ENCODE data around the gene SYT9. TPM values are rescaled to one million over a fixed set of nuclear protein-coding genes. Genes with fewer than 3 reads are reported as not detected.

SYT9 gene
- total RNA-seq, 4 donors from 2014 or later: 0.13 to 0.47 (median 0.15) TPM; not detected in 1

DNA sequence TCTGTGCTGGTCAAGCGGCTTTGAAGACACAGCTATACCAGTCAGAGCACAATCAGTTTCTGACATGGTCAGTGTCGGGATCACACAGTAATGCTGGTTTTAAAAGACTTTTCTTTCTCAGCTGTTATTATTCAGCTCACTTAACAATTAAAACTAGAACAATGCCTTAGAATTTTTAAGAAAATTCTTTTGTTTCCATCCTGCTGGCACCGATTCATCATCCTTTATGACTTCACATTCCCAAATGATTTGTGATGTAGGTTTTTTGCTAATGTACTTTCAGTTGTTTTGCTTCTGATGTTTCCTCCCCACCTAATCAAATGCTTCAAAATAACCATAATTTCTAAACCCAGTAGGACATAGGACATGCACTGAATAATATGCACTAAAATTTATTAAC, 199.1 kb downstream of the SYT9 start:
- Histone ChIP-seq H3K9me3 (no peaks in the 10 kb centered on the region), H3K27me3 (peaks cover under 1% of the 10 kb centered on the region), H3K4me1 (no peaks in the 10 kb centered on the region), H3K27ac (no peak overlapping the region), H3K4me3 (no peak overlapping the region), H3K36me3 (no peaks in the 10 kb centered on the region)
- TF ChIP-seq POLR2AphosphoS5 (IDR thresholded peaks at IDR 0.05) (no peak), POLR2A (IDR thresholded peaks at IDR 0.05) (no peak), EP300 (IDR thresholded peaks at IDR 0.05) (no peak)
- TF ChIP-seq, protein P1, sequence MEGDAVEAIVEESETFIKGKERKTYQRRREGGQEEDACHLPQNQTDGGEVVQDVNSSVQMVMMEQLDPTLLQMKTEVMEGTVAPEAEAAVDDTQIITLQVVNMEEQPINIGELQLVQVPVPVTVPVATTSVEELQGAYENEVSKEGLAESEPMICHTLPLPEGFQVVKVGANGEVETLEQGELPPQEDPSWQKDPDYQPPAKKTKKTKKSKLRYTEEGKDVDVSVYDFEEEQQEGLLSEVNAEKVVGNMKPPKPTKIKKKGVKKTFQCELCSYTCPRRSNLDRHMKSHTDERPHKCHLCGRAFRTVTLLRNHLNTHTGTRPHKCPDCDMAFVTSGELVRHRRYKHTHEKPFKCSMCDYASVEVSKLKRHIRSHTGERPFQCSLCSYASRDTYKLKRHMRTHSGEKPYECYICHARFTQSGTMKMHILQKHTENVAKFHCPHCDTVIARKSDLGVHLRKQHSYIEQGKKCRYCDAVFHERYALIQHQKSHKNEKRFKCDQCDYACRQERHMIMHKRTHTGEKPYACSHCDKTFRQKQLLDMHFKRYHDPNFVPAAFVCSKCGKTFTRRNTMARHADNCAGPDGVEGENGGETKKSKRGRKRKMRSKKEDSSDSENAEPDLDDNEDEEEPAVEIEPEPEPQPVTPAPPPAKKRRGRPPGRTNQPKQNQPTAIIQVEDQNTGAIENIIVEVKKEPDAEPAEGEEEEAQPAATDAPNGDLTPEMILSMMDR (IDR thresholded peaks at IDR 0.05): no peak
- WGBS, 2 donors (ENCODE audit: low coverage in 1 of 2): 77 to 82% methylated on average over 1 to 3 of the region's 3 CpGs
- no peak for ATAC-seq

DNA sequence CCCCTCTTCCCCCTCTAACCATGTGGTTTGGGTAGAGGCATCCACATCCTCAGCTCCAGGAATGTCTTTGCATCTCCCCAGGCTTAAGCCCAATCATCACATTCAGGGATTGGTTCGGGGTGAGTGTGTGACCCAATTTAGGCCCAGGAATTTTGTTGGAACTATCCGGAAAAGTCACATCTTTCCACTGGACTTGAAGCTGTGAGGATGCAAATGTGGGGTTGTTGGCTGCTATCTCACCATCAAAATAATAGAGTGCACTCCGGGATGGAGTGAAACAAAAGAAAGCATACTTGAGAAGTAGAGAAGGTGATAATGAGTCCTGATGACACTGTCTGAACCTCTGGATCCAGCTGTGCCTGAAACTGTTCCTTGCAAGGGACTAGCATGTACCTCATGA, 199.8 kb downstream of the SYT9 start:
- no peak for ATAC-seq
- Histone ChIP-seq H3K36me3 (no peaks in the 10 kb centered on the region), H3K4me3 (no peak overlapping the region), H3K27ac (no peak overlapping the region), H3K27me3 (no peaks in the 10 kb centered on the region), H3K4me1 (no peaks in the 10 kb centered on the region), H3K9me3 (no peaks in the 10 kb centered on the region)
- no peak for TF ChIP-seq POLR2AphosphoS5 (IDR thresholded peaks at IDR 0.05)
- 68 to 88% methylated on average over 2 to 3 of the region's 3 CpGs for WGBS, 2 donors (ENCODE audit: low coverage in 1 of 2)

DNA sequence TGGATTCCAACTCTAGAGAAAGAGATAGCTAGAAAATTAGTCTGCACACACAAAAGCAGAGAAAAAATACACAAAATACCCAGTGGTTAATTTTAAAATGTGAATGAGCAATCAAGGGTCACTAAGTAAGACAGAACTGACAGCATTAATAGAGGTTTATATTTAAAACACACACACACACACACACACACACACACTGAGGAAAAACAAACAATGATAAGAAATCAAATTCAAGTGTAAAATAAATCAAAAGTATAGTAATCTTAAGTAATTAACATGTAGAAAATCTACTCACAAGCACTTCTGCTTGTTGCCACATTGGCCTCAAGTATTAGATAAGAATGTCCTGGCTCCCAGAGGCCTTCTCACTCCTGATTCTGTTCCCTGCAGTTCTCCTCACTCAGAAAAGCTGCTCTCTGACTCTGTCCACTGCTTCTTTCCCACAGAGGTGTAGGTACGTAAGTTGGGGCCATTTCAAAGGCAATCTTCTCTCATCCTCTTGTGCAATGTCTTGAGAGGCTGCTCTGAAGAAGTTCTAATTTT, 200.3 kb downstream of the SYT9 start:
- Histone ChIP-seq H3K36me3 (no peaks in the 10 kb centered on the region), H3K27me3 (no peaks in the 10 kb centered on the region), H3K4me3 (no peak overlapping the region), H3K27ac (no peak overlapping the region), H3K9me3 (no peaks in the 10 kb centered on the region), H3K4me1 (no peaks in the 10 kb centered on the region)
- TF ChIP-seq, protein P1 (IDR thresholded peaks at IDR 0.05): no peak
- ATAC-seq: no peak
- WGBS, 2 donors (ENCODE audit: low coverage in 1 of 2): 87 to 100% methylated on average over 1 of the region's 1 CpG

DNA sequence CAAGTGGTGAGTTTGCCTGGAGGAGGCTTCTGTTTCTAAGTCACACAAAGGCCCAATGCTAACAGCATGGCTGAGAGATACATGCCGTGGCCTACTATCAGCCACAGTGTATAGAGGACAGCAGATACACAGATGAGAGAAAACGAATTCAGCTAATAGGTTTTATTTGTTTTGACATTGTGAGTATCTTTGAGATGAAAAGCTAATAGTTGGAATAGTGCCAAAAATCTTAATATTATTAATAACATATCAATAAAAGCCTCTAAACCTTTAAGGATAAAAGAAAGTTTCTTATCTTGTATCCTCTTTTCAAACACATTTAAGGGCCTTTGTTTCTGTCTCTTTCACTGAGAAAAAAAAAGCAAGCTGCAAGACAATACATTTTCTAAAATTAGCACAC, 203.2 kb downstream of the SYT9 start:
- no peaks in the 10 kb centered on the region for H3K9me3 ChIP-seq
- TF ChIP-seq EP300 (IDR thresholded peaks at IDR 0.05): no peak
- TF ChIP-seq POLR2A (IDR thresholded peaks at IDR 0.05): no peak
- TF ChIP-seq POLR2AphosphoS5 (IDR thresholded peaks at IDR 0.05): no peak
- TF ChIP-seq, protein P1 (IDR thresholded peaks at IDR 0.05): no peak
- no peak for ATAC-seq
- H3K4me1 ChIP-seq: no peaks in the 10 kb centered on the region
- no peak overlapping the region for H3K27ac ChIP-seq
- no peak overlapping the region for H3K4me3 ChIP-seq
- 50 to 54% methylated on average over 1 to 2 of the region's 2 CpGs for WGBS, 2 donors (ENCODE audit: low coverage in 1 of 2)
- no peaks in the 10 kb centered on the region for H3K36me3 ChIP-seq
- no peaks in the 10 kb centered on the region for H3K27me3 ChIP-seq

DNA sequence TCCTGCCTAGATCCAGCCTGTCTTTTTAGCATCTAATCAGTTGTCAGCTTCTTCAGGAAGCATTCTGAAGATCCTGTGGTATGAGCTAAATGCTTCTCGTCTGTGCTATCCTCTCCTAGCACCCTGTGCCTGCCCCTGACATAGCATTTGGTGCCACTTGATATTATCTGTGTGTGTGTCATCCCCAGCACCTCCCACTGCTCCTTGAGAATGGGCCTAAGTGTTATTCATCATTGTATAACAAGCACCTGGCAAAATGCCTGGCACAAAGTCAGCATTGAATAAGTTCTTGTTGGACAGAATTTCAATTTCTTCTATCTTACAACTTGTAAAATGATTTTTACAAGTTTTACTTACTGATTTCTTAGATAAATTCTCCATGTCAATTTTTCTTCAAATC, 205.5 kb downstream of the SYT9 start:
- ATAC-seq: no peak
- Histone ChIP-seq H3K9me3 (no peaks in the 10 kb centered on the region), H3K36me3 (no peaks in the 10 kb centered on the region), H3K27ac (no peak overlapping the region), H3K4me3 (no peak overlapping the region), H3K4me1 (no peaks in the 10 kb centered on the region), H3K27me3 (no peaks in the 10 kb centered on the region)
- 56% methylated on average over 1 of the region's 1 CpG; no CpG with 5 or more reads in 1 of the 2 donors for WGBS, 2 donors (ENCODE audit: low coverage in 1 of 2)
- no peak for TF ChIP-seq EP300 (IDR thresholded peaks at IDR 0.05)
- TF ChIP-seq, protein P1 (IDR thresholded peaks at IDR 0.05): no peak
- no peak for TF ChIP-seq POLR2A (IDR thresholded peaks at IDR 0.05)
- TF ChIP-seq POLR2AphosphoS5 (IDR thresholded peaks at IDR 0.05): no peak
